CD4-positive, alpha-beta memory T cell (primary cell): ENCODE measurements around the gene ARHGAP12. TPM values are rescaled to one million over a fixed set of nuclear protein-coding genes. Genes with fewer than 3 reads are reported as not detected.

Experiments
- CTCF ChIA-PET: fragments of 350-600 bp; sonication (Branson Sonifier 250); formaldehyde crosslinking; loops from one replicate; lab custom pipeline; 2021; ENCODE audit warnings: inconsistent platforms; ENCODE audit not compliant: partially characterized antibody; lab: Charles Lee
- POLR2A ChIA-PET: fragments of 350-600 bp; sonication (Branson Sonifier 250); formaldehyde crosslinking; loops from one replicate; lab custom pipeline; 2021; ENCODE audit not compliant: partially characterized antibody; lab: Charles Lee
- DNase-seq, 5 donors: peaks; one replicate each; pipeline versions ENCODE4 v3.0.0 to v3.0.0-alpha.2; 2020 to 2022; ENCODE audit warnings: mixed read lengths in 1 of 5
- H3K27ac ChIP-seq: one replicate; pipeline ENCODE4 v1.7.0; 2013; ENCODE audit warnings: low read depth, low read length
- H3K27me3 ChIP-seq: 2 replicates; pipeline ENCODE4 v1.7.0; 2013; ENCODE audit warnings: mild to moderate bottlenecking, low read length, moderate library complexity; ENCODE audit not compliant: insufficient read depth
- H3K36me3 ChIP-seq: 2 replicates; pipeline ENCODE4 v1.7.0; 2013; ENCODE audit warnings: mild to moderate bottlenecking, low read length, moderate library complexity; ENCODE audit not compliant: insufficient read depth
- H3K4me1 ChIP-seq: 2 replicates; pipeline ENCODE4 v1.7.0; 2013; ENCODE audit warnings: mild to moderate bottlenecking, low read length, moderate library complexity; ENCODE audit not compliant: insufficient read depth
- H3K4me3 ChIP-seq, 2 donors: one replicate each; pipeline ENCODE4 v1.7.0; 2013; ENCODE audit warnings: low read length in 2 of 2, mild to moderate bottlenecking in 1 of 2
- H3K9me3 ChIP-seq, 2 donors: one replicate each; pipeline ENCODE4 v1.7.0; 2013; ENCODE audit warnings: low read length in 2 of 2, control low read depth in 1 of 2; ENCODE audit not compliant: control insufficient read depth in 1 of 2
- H3K27ac Mint-ChIP-seq, 7 donors: one replicate each; pipeline ENCODE4 v1.8.0; 2020 to 2021; ENCODE audit warnings: mixed read lengths in 7 of 7, mild to moderate bottlenecking in 6 of 7, inconsistent platforms in 3 of 7, moderate library complexity in 3 of 7
- H3K27me3 Mint-ChIP-seq, 2 donors: one replicate each; pipeline ENCODE4 v1.8.0; 2020 to 2021; ENCODE audit warnings: mixed read lengths in 2 of 2
- H3K36me3 Mint-ChIP-seq, 2 donors: one replicate each; pipeline ENCODE4 v1.8.0; 2020 to 2021; ENCODE audit warnings: mixed read lengths in 2 of 2, inconsistent platforms in 1 of 2, mild to moderate bottlenecking in 1 of 2
- H3K4me1 Mint-ChIP-seq, 4 donors: one replicate each; pipeline ENCODE4 v1.8.0; 2020 to 2021; ENCODE audit warnings: mixed read lengths in 4 of 4, mild to moderate bottlenecking in 1 of 4
- H3K4me3 Mint-ChIP-seq, 8 donors: one replicate each; pipeline ENCODE4 v1.8.0; 2020 to 2021; ENCODE audit warnings: mixed read lengths in 8 of 8, mild to moderate bottlenecking in 7 of 8, moderate library complexity in 6 of 8, inconsistent platforms in 3 of 8
- H3K9me3 Mint-ChIP-seq, 8 donors: one replicate each; pipeline ENCODE4 v1.8.0; 2020 to 2021; ENCODE audit warnings: mixed read lengths in 8 of 8, mild to moderate bottlenecking in 5 of 8, inconsistent platforms in 3 of 8, moderate library complexity in 1 of 8
- intact Hi-C: fragments of 100-400 bp; cut with micrococcal nuclease; formaldehyde crosslinking; loops from one replicate; pipeline ENCODE4 v1.15.1; 2023
- polyA plus RNA-seq, 2 donors: library from polyadenylated mRNA; unstranded; fragments of 300-500 nt; fragmentation: Illumina TruSeq; gene quantifications; one replicate each; pipeline ENCODE4 v1.2.3, GENCODE V29; 2021
- total RNA-seq, 2 experiments: library from RNA; stranded (reverse); gene quantifications; one replicate each; pipeline ENCODE4 v1.2.3, GENCODE V29; 2021

ARHGAP12 gene
- total and polyA plus RNA-seq, 4 experiments from 2014 or later = 9.6 to 31.2 (median 21.5) TPM

DNA sequence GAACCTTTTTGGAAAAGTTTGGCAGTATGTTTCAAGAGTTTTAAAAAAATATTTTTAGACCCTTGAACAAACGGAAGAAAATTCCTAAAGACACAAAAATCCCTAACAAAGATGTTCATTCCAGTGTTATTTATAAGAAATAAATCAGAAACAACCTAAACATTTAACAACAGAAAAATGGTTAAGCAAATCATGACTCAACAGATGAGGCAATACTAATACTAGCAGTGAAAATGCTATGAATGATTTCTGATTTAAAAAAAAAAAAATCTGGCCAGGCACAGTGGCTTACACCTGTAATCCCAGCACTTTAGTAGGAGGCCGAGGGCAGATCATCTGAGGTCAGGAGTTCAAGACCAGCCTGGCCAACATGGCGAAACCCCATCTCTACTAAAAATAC is 61.0 kb downstream of the ARHGAP12 start:
- H3K4me1 ChIP-seq = no peaks in the 10 kb centered on the region
- Mint-ChIP-seq H3K4me1 (peaks cover 15 to 25% (median 20%) of the 10 kb centered on the region in 4 donors), H3K4me3 (no peak overlapping the region), H3K36me3 (no peaks in the 10 kb centered on the region), H3K27ac (peak overlapping the region in 1 of 7 donors; percentile 63), H3K9me3 (no peaks in the 10 kb centered on the region), H3K27me3 (no peaks in the 10 kb centered on the region)
- DNase-seq = no peak
- intact Hi-C loops = no loop called here
- CTCF ChIA-PET = no interaction called here
- no peaks in the 10 kb centered on the region for H3K27me3 ChIP-seq
- no peak overlapping the region for H3K4me3 ChIP-seq
- no peaks in the 10 kb centered on the region for H3K36me3 ChIP-seq
- POLR2A ChIA-PET = no interaction called here
- no peak overlapping the region for H3K27ac ChIP-seq
- no peaks in the 10 kb centered on the region for H3K9me3 ChIP-seq

DNA sequence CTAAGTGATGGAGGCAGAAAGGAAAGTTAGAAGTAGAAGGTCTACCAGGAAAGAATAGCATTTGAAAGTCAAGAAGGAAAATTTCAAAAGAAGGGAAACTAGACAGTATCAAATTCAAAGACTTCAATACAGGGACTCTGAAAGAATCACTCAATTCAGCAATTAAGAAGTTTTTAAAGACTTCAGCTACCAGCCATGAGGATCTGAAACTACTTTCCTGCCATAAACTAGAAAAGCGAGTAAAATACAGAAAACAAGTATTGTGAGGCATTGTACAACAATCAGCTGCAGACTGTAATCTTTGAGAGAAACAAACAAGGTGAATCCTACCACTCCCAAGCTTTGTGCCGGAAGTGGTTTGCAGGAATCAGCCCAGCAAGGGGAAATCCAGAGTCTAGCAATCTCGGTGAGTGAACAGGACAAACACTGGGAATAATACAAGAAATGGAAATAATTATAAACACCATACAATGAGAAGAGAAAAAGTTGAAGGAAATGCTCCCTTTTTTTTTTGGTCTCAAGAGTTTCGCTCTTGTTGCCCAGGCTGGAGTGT is 62.4 kb downstream of the ARHGAP12 start:
- no peaks in the 10 kb centered on the region for H3K27me3 ChIP-seq
- Mint-ChIP-seq H3K9me3 (no peaks in the 10 kb centered on the region), H3K4me1 (peaks cover 18 to 31% (median 25%) of the 10 kb centered on the region in 4 donors), H3K36me3 (peaks cover 3 to 4% of the 10 kb centered on the region in 2 donors), H3K27ac (peak overlapping the region in 2 of 7 donors; percentile 50 to 76), H3K27me3 (no peaks in the 10 kb centered on the region), H3K4me3 (no peak overlapping the region)
- DNase-seq = no peak
- H3K4me1 ChIP-seq = no peaks in the 10 kb centered on the region
- H3K36me3 ChIP-seq = no peaks in the 10 kb centered on the region
- CTCF ChIA-PET = no interaction called here
- H3K9me3 ChIP-seq = no peaks in the 10 kb centered on the region
- H3K4me3 ChIP-seq = no peak overlapping the region
- intact Hi-C loops = no loop called here
- POLR2A ChIA-PET = no interaction called here
- H3K27ac ChIP-seq = no peak overlapping the region

DNA sequence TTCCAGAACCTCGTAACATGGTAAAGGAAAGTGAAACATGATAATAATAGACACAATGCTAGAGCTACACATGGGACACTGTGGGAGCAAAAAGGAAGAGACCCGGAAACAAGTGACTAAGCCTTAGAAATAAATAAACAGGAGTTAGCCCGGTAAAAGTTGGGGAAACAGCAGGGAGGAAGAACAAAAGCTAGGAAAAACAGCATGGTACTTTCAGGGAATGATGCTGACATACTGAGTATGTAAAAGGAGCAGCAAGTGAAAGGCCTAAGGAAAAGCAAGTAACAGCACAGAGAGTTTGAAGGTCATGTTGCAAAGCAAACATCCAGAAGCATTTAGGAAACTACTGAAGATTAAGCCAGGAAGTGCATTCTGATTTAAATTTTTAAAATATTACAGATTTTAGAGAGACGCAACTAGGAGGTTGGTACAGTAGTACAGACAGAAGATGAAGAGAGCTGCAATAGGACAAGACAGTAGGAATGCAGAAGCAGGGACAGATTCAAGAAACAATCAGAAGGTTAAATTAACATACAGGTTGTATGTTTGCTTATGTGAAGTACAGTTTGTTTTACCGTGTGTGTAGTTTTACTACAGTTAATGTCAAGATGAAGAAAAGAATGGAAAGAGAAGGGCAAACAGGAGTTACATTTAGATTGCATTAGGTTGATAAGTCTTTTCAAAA is 63.7 kb downstream of the ARHGAP12 start:
- Histone ChIP-seq H3K4me3 (no peak overlapping the region), H3K9me3 (no peaks in the 10 kb centered on the region), H3K27me3 (no peaks in the 10 kb centered on the region), H3K36me3 (no peaks in the 10 kb centered on the region), H3K27ac (no peak overlapping the region), H3K4me1 (no peaks in the 10 kb centered on the region)
- H3K27ac Mint-ChIP-seq = peak overlapping the region in 2 of 7 donors; percentile 19 to 25
- intact Hi-C loops = loop anchor here (5.0 kb wide), 1 partner anchor 327 kb away; no protein-coding TSS in a partner anchor
- no peaks in the 10 kb centered on the region for H3K27me3 Mint-ChIP-seq
- DNase-seq = no peak
- H3K4me1 Mint-ChIP-seq = peaks cover 18 to 31% (median 25%) of the 10 kb centered on the region in 4 donors
- H3K36me3 Mint-ChIP-seq = peaks cover 11 to 12% of the 10 kb centered on the region in 2 donors
- ChIA-PET POLR2A (no interaction called here), CTCF (no interaction called here)
- no peaks in the 10 kb centered on the region for H3K9me3 Mint-ChIP-seq
- H3K4me3 Mint-ChIP-seq = peak overlapping the region in 1 of 8 donors; percentile 11

DNA sequence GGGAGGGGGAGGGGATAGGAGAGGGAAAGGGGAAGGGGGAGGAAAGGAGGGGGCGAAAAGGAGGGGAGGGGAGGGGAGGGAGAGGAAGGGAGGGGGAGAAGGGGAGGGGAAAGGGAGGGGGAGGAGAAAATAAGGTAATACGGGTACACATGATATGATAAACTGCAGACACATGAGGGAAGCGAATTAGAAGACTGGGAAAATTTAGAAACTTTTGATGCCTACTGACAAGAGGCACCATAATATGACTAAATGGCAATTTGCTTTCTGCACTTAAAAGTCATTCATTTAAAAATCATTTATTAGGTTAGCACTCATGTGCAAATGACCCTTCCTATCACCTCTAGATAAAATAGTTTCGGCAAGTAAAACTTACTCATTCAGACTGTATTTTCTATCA is 73.6 kb downstream of the ARHGAP12 start:
- Histone ChIP-seq H3K4me3 (no peak overlapping the region), H3K27ac (no peak overlapping the region), H3K36me3 (no peaks in the 10 kb centered on the region), H3K9me3 (no peaks in the 10 kb centered on the region), H3K4me1 (no peaks in the 10 kb centered on the region), H3K27me3 (no peaks in the 10 kb centered on the region)
- CTCF ChIA-PET = no interaction called here
- peaks cover 5 to 24% (median 16%) of the 10 kb centered on the region in 4 donors for H3K4me1 Mint-ChIP-seq
- no peaks in the 10 kb centered on the region for H3K9me3 Mint-ChIP-seq
- H3K36me3 Mint-ChIP-seq = peaks cover 30 to 35% of the 10 kb centered on the region in 2 donors
- DNase-seq = no peak
- no peak overlapping the region for H3K4me3 Mint-ChIP-seq
- intact Hi-C loops = no loop called here
- POLR2A ChIA-PET = no interaction called here
- no peak overlapping the region for H3K27ac Mint-ChIP-seq
- H3K27me3 Mint-ChIP-seq = no peaks in the 10 kb centered on the region

DNA sequence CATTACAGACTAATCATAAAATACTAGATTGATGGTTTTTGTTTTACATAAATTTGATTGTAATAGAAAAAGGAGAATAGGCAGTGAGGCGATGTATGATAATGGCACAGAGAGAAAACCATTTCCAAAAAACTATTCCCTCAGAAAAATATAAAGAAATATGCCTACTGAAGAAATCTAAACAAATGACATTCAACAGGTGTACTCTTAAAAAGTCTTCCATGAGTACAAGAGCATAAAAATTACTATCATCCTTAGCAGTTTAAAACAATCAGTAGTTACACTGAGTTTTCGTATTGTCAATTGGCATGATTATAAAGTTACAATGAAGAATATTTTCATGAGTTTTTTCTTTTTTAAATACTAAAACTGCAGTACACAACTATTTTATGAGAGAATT is 75.0 kb downstream of the ARHGAP12 start:
- no peaks in the 10 kb centered on the region for H3K27me3 ChIP-seq
- intact Hi-C loops = no loop called here
- H3K9me3 ChIP-seq = no peaks in the 10 kb centered on the region
- H3K36me3 ChIP-seq = no peaks in the 10 kb centered on the region
- CTCF ChIA-PET = no interaction called here
- no peaks in the 10 kb centered on the region for H3K9me3 Mint-ChIP-seq
- H3K27ac Mint-ChIP-seq = no peak overlapping the region
- POLR2A ChIA-PET = no interaction called here
- DNase-seq = no peak
- H3K4me1 Mint-ChIP-seq = peaks cover 5 to 19% (median 14%) of the 10 kb centered on the region in 4 donors
- H3K4me1 ChIP-seq = no peaks in the 10 kb centered on the region
- H3K4me3 ChIP-seq = no peak overlapping the region
- peaks cover 23 to 27% of the 10 kb centered on the region in 2 donors for H3K36me3 Mint-ChIP-seq
- H3K27me3 Mint-ChIP-seq = no peaks in the 10 kb centered on the region
- no peak overlapping the region for H3K27ac ChIP-seq
- no peak overlapping the region for H3K4me3 Mint-ChIP-seq

DNA sequence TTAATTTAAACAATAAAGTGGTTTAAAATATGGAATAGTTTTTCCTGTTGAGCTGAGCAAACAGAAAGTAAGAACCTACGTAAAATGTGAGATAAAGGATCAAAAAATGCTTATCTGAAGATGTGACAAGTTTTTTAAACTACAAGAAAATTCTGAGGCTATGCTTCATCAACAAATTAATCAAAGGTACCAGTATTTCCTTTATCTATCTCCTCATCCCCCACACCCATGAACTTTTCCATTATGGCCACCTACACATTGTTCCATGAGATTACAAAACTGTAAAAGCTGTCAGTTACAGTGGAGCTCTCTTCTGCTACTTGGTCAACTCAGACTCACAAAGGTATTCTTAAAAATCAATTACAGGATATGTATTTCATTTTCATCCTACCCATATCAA is 77.4 kb downstream of the ARHGAP12 start:
- Mint-ChIP-seq H3K27ac (peak overlapping the region in 1 of 7 donors; percentile 54), H3K4me1 (peaks cover 0 to 13% (median 7%) of the 10 kb centered on the region in 4 donors), H3K27me3 (no peaks in the 10 kb centered on the region), H3K4me3 (no peak overlapping the region), H3K9me3 (no peaks in the 10 kb centered on the region), H3K36me3 (peaks cover 14 to 22% of the 10 kb centered on the region in 2 donors)
- Histone ChIP-seq H3K4me1 (no peaks in the 10 kb centered on the region), H3K27ac (no peak overlapping the region), H3K9me3 (no peaks in the 10 kb centered on the region), H3K27me3 (no peaks in the 10 kb centered on the region), H3K4me3 (no peak overlapping the region), H3K36me3 (no peaks in the 10 kb centered on the region)
- DNase-seq = no peak
- ChIA-PET CTCF (interaction anchor here (0.6 to 1.3 kb wide), 2 partner anchors 11 to 507 kb away, joined by 3 to 6 read pairs; no protein-coding TSS in a partner anchor), POLR2A (no interaction called here)
- intact Hi-C loops = no loop called here

DNA sequence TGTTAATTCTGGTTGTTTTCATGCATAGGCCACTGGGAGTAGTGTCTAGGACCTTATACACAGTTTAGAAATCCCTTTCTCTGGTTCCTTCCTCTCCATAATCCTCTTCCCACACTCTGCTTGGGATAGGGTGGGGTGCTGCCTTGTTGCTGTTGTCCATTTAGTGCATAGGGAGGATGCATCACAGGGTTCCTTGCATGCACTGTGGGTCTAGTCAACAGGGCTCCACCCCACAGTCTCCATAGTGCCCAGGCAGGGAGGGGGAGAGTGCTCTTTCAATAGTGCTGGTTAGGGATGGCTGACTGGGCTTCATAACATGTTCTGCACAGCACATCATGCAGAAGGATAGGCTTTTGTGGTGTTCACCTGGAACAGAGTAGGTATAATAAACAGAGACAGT is 81.1 kb downstream of the ARHGAP12 start:
- H3K4me3 ChIP-seq = no peak overlapping the region
- H3K9me3 ChIP-seq = no peaks in the 10 kb centered on the region
- no peaks in the 10 kb centered on the region for H3K27me3 ChIP-seq
- POLR2A ChIA-PET = no interaction called here
- intact Hi-C loops = no loop called here
- Mint-ChIP-seq H3K36me3 (peaks cover 19 to 38% of the 10 kb centered on the region in 2 donors), H3K27me3 (no peaks in the 10 kb centered on the region), H3K4me1 (peaks cover 0 to 13% (median 7%) of the 10 kb centered on the region in 4 donors), H3K9me3 (no peaks in the 10 kb centered on the region), H3K4me3 (no peak overlapping the region), H3K27ac (peak overlapping the region in 1 of 7 donors; percentile 37)
- no peaks in the 10 kb centered on the region for H3K4me1 ChIP-seq
- H3K27ac ChIP-seq = no peak overlapping the region
- no peaks in the 10 kb centered on the region for H3K36me3 ChIP-seq
- CTCF ChIA-PET = no interaction called here
- DNase-seq = no peak
